HG03139 (cell line): Measurements from ENCODE around the gene CRELD1.
A peak's percentile ranks its signal among the peaks of the same experiment; 100 is the strongest.
"Not testable (repeated sequence)": the region's sequence is repeated elsewhere in the genome, so short reads cannot be mapped to it uniquely, and the experiment has no call there.

Experiments
- ATAC-seq: cut with Tn5 transposase; IDR thresholded peaks from one replicate; pipeline ENCODE4 v1.9.1; 2021; ENCODE audit not compliant: unreplicated experiment

The CRELD1 gene

GRCh38 chr3:9932843-9933560 is 632 bp upstream of the CRELD1 start:
- ATAC-seq: peak; percentile 52

GRCh38 chr3:9934235-9934621 is 594 bp downstream of the CRELD1 start:
- ATAC-seq: no peak

GRCh38 chr3:9934993-9935392 is 1.4 kb downstream of the CRELD1 start:
- no peak for ATAC-seq

- no peak for ATAC-seq
These were observed 2.4 kb downstream of the CRELD1 start for GRCh38 chr3:9935966-9936510.

- ATAC-seq: no peak
These were observed 4.0 kb downstream of the CRELD1 start for GRCh38 chr3:9937486-9938238.

GRCh38 chr3:9938966-9939365 is 5.3 kb downstream of the CRELD1 start:
- ATAC-seq: no peak

GRCh38 chr3:9939906-9940305 is 6.3 kb downstream of the CRELD1 start:
- ATAC-seq: not testable (repeated sequence)

- ATAC-seq: no peak
These were observed 7.1 kb downstream of the CRELD1 start for GRCh38 chr3:9940746-9941145.

- ATAC-seq: no peak
These were observed 8.5 kb downstream of the CRELD1 start for GRCh38 chr3:9942164-9942563.

- no peak for ATAC-seq
These were observed 9.5 kb downstream of the CRELD1 start for GRCh38 chr3:9942934-9943690.

- no peak for ATAC-seq
These were observed 10.6 kb downstream of the CRELD1 start for GRCh38 chr3:9944271-9944670.

- no peak for ATAC-seq
These were observed 11.7 kb downstream of the CRELD1 start for GRCh38 chr3:9945358-9945757.

- no peak for ATAC-seq
These were observed 12.7 kb downstream of the CRELD1 start for GRCh38 chr3:9946112-9947024.

GRCh38 chr3:9947025-9947995 is 13.7 kb downstream of the CRELD1 start:
- no peak for ATAC-seq

- no peak for ATAC-seq
These were observed 15.0 kb downstream of the CRELD1 start for GRCh38 chr3:9948586-9948985.

GRCh38 chr3:9949115-9949514 is 15.5 kb downstream of the CRELD1 start:
- ATAC-seq: no peak

GRCh38 chr3:9949626-9950025 is 16.0 kb downstream of the CRELD1 start:
- no peak for ATAC-seq

- ATAC-seq: no peak
These were observed 17.5 kb downstream of the CRELD1 start for GRCh38 chr3:9951126-9951525.

GRCh38 chr3:9951598-9951961 is 17.9 kb downstream of the CRELD1 start:
- no peak for ATAC-seq
